ENCODE results near the gene MAPK9.

GRCh38 chr5:180290568-180291233 lies 1.2 kb downstream of the MAPK9 start:
- TF ChIP-seq CTCF (IDR thresholded peaks at IDR 0.05) (no peak), POLR2AphosphoS5 (IDR thresholded peaks at IDR 0.05) (no peak)
